GM23338 (cell line): ENCODE measurements around the gene TMEM63C. TPM values are rescaled to one million over a fixed set of nuclear protein-coding genes. Genes with fewer than 3 reads are reported as not detected.

ENCODE experiments used
- ATAC-seq: fragments of 200-7000 bp; cut with Tn5 transposase; 3 replicates; pipeline ENCODE4 v1.9.1; 2020
- DNase-seq: peaks from one replicate; pipeline ENCODE4 v3.0.0-alpha.2; 2015; ENCODE audit warnings: low spot score
- H2AFZ ChIP-seq: fragments of 200-600 bp; sonication (generic); 2 replicates; pipeline ENCODE4 v1.8.0; 2016; ENCODE audit warnings: antibody characterized with exemption, mild to moderate bottlenecking, moderate library complexity
- H3F3A ChIP-seq: fragments of 200-600 bp; sonication (generic); replicated peaks from 2 replicates; pipeline ENCODE4 v1.8.0; 2017; ENCODE audit warnings: antibody characterized with exemption, mixed run types, low read depth
- H3K27ac ChIP-seq: fragments of 200-600 bp; sonication (generic); 2 replicates; pipeline ENCODE4 v1.6.1; 2016; ENCODE audit warnings: low read depth
- H3K27me3 ChIP-seq: fragments of 200-600 bp; sonication (generic); 2 replicates; pipeline ENCODE4 v1.8.0; 2016; ENCODE audit warnings: mild to moderate bottlenecking, mixed run types, moderate library complexity; ENCODE audit not compliant: insufficient read depth
- H3K36me3 ChIP-seq: fragments of 200-600 bp; sonication (generic); 2 replicates; pipeline ENCODE4 v1.8.0; 2016; ENCODE audit warnings: mild to moderate bottlenecking; ENCODE audit not compliant: insufficient read depth
- H3K4me1 ChIP-seq: fragments of 200-600 bp; sonication (generic); 2 replicates; pipeline ENCODE4 v1.8.0; 2016; ENCODE audit warnings: mild to moderate bottlenecking, moderate library complexity; ENCODE audit not compliant: insufficient read depth
- H3K4me2 ChIP-seq: fragments of 200-600 bp; sonication (generic); 2 replicates; pipeline ENCODE4 v1.7.1; 2017; ENCODE audit warnings: mixed run types
- H3K4me3 ChIP-seq: fragments of 200-600 bp; sonication (generic); 2 replicates; pipeline ENCODE4 v1.6.1; 2016; ENCODE audit warnings: mixed run types
- H3K79me2 ChIP-seq: fragments of 200-600 bp; sonication (generic); replicated peaks from 2 replicates; pipeline ENCODE4 v1.8.0; 2017; ENCODE audit warnings: mild to moderate bottlenecking; ENCODE audit not compliant: insufficient read depth
- H3K9me2 ChIP-seq: fragments of 200-600 bp; sonication (generic); 2 replicates; pipeline ENCODE4 v1.8.0; 2017; ENCODE audit not compliant: insufficient read depth
- H4K20me1 ChIP-seq: fragments of 200-600 bp; sonication (generic); replicated peaks from 2 replicates; pipeline ENCODE4 v1.8.0; 2017; ENCODE audit warnings: mild to moderate bottlenecking; ENCODE audit not compliant: insufficient read depth
- H3K27ac Mint-ChIP-seq: 2 replicates; pipeline ENCODE4 v1.8.0; 2020; ENCODE audit warnings: inconsistent platforms, mild to moderate bottlenecking, moderate library complexity, mixed read lengths
- H3K27me3 Mint-ChIP-seq: 3 replicates; pipeline ENCODE4 v1.8.0; 2022; ENCODE audit warnings: low read depth, mild to moderate bottlenecking, moderate library complexity, mixed read lengths, inconsistent platforms; ENCODE audit not compliant: insufficient read depth, poor library complexity
- H3K36me3 Mint-ChIP-seq: 3 replicates; pipeline ENCODE4 v1.8.0; 2021; ENCODE audit warnings: low read depth, mild to moderate bottlenecking, inconsistent platforms, moderate library complexity, mixed read lengths
- H3K4me1 Mint-ChIP-seq: 3 replicates; pipeline ENCODE4 v1.8.0; 2020; ENCODE audit warnings: mild to moderate bottlenecking, inconsistent platforms, mixed read lengths
- H3K4me3 Mint-ChIP-seq: 3 replicates; pipeline ENCODE4 v1.8.0; 2021; ENCODE audit warnings: moderate library complexity, mild to moderate bottlenecking, inconsistent platforms, mixed read lengths
- H3K9me3 Mint-ChIP-seq: 3 replicates; pipeline ENCODE4 v1.8.0; 2020; ENCODE audit warnings: moderate library complexity, mild to moderate bottlenecking, inconsistent platforms, mixed read lengths
- CREB1 ChIP-seq: fragments of 250-450 bp; sonication (Bioruptor Pico); IDR thresholded peaks from 2 replicates; pipeline ENCODE4 v1.5.0; 2020; ENCODE audit warnings: low read depth, mild to moderate bottlenecking, moderate library complexity
- EZH2 ChIP-seq: fragments of 200-600 bp; sonication (generic); IDR thresholded peaks from one replicate; pipeline ENCODE4 v1.8.0; 2017; ENCODE audit warnings: antibody characterized with exemption, mild to moderate bottlenecking, low read depth; ENCODE audit not compliant: unreplicated experiment
- EZH2phosphoT487 ChIP-seq: fragments of 200-600 bp; sonication (generic); IDR thresholded peaks from one replicate; pipeline ENCODE4 v1.8.1; 2018; ENCODE audit warnings: antibody characterized with exemption; ENCODE audit not compliant: unreplicated experiment
- JUNB ChIP-seq: IDR thresholded peaks from one replicate; pipeline ENCODE4 v1.6.1; 2016; ENCODE audit warnings: antibody characterized with exemption; ENCODE audit not compliant: unreplicated experiment
- NANOG ChIP-seq: IDR thresholded peaks from 2 replicates; pipeline ENCODE4 v1.6.1; 2016; ENCODE audit warnings: antibody characterized with exemption, borderline replicate concordance
- STAT1 ChIP-seq: IDR thresholded peaks from one replicate; pipeline ENCODE4 v1.6.1; 2016; ENCODE audit warnings: antibody characterized with exemption; ENCODE audit not compliant: unreplicated experiment
- ZNF114 ChIP-seq: fragments of 250-450 bp; sonication (Bioruptor Pico); IDR thresholded peaks from 2 replicates; pipeline ENCODE4 v1.5.0; 2020; ENCODE audit warnings: mild to moderate bottlenecking, moderate library complexity
- polyA plus RNA-seq: library from polyadenylated mRNA; unstranded; fragments of >200 nt; fragmentation: Nextera tagmentation; extraction: Ambion mirVana; gene quantifications from 2 replicates; pipeline ENCODE4 v1.2.1, GENCODE V29; 2016
- total RNA-seq: library from RNA; depleted of rRNA; stranded (reverse); fragments of >200 nt; shearing (Covaris generic); gene quantifications from 2 replicates; pipeline ENCODE4 v1.2.3, GENCODE V29; 2014
- TF ChIP-seq, protein P1 (sequence below): IDR thresholded peaks from one replicate; pipeline ENCODE4 v1.6.1; 2018; ENCODE audit warnings: antibody characterized with exemption; ENCODE audit not compliant: unreplicated experiment
- TF ChIP-seq, protein P2 (sequence below), 2 experiments: fragments of 200-600 bp in 1 of 2; sonication (generic) in 1 of 2; conservative IDR thresholded peaks; 2 replicates each; pipeline versions ENCODE4 v1.5.1 to v1.6.1; 2016 to 2017; ENCODE audit warnings: antibody characterized with exemption in 2 of 2, low read depth in 2 of 2, mild to moderate bottlenecking in 2 of 2, moderate library complexity in 1 of 2
- TF ChIP-seq, protein P3 (sequence below): fragments of 250-450 bp; sonication (Bioruptor Pico); IDR thresholded peaks from 2 replicates; pipeline ENCODE4 v1.5.0; 2020; ENCODE audit warnings: mild to moderate bottlenecking, moderate library complexity

The TMEM63C gene
- total and polyA plus RNA-seq, 2 experiments from 2014 or later, result 2.1 to 6.3 TPM

DNA sequence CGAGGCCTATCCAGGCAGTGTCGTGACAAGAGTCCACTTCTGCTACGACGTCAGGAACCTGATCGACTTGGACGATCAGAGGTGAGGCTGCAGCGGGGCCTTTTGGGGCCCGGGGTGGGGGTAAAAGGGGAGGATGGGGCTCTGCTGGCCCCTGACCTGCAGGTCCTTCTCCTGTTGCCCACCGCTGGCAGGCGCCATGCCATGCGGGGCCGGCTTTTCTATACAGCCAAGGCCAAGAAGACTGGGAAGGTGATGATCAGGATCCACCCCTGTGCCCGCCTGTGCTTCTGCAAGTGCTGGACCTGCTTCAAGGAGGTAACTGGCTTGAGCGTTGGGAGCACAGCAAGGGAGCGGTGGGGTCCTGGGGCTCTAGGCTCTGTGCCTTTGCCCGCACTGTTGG lies 57.8 kb downstream of the TMEM63C start:
- Histone ChIP-seq H3F3A (no peaks in the 10 kb centered on the region), H3K4me1 (no peaks in the 10 kb centered on the region), H3K27me3 (no peaks in the 10 kb centered on the region), H3K27ac (no peak overlapping the region), H3K4me3 (no peak overlapping the region), H3K4me2 (no peak overlapping the region), H3K79me2 (no peaks in the 10 kb centered on the region), H4K20me1 (no peaks in the 10 kb centered on the region), H3K36me3 (no peaks in the 10 kb centered on the region), H3K9me2 (no peaks in the 10 kb centered on the region), H2AFZ (no peak overlapping the region)
- Mint-ChIP-seq H3K27ac (no peak overlapping the region), H3K9me3 (no peaks in the 10 kb centered on the region), H3K4me3 (no peak overlapping the region), H3K4me1 (no peaks in the 10 kb centered on the region), H3K27me3 (peaks cover 8% of the 10 kb centered on the region), H3K36me3 (no peaks in the 10 kb centered on the region)
- no peak for ATAC-seq
- no peak for TF ChIP-seq EZH2phosphoT487
- TF ChIP-seq, protein P1, sequence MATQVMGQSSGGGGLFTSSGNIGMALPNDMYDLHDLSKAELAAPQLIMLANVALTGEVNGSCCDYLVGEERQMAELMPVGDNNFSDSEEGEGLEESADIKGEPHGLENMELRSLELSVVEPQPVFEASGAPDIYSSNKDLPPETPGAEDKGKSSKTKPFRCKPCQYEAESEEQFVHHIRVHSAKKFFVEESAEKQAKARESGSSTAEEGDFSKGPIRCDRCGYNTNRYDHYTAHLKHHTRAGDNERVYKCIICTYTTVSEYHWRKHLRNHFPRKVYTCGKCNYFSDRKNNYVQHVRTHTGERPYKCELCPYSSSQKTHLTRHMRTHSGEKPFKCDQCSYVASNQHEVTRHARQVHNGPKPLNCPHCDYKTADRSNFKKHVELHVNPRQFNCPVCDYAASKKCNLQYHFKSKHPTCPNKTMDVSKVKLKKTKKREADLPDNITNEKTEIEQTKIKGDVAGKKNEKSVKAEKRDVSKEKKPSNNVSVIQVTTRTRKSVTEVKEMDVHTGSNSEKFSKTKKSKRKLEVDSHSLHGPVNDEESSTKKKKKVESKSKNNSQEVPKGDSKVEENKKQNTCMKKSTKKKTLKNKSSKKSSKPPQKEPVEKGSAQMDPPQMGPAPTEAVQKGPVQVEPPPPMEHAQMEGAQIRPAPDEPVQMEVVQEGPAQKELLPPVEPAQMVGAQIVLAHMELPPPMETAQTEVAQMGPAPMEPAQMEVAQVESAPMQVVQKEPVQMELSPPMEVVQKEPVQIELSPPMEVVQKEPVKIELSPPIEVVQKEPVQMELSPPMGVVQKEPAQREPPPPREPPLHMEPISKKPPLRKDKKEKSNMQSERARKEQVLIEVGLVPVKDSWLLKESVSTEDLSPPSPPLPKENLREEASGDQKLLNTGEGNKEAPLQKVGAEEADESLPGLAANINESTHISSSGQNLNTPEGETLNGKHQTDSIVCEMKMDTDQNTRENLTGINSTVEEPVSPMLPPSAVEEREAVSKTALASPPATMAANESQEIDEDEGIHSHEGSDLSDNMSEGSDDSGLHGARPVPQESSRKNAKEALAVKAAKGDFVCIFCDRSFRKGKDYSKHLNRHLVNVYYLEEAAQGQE, result no peak
- no peak for TF ChIP-seq CREB1 (CRISPR knock-in tag)
- TF ChIP-seq ZNF114 (CRISPR knock-in tag), result no peak
- no peak for TF ChIP-seq EZH2
- DNase-seq, result no peak

DNA sequence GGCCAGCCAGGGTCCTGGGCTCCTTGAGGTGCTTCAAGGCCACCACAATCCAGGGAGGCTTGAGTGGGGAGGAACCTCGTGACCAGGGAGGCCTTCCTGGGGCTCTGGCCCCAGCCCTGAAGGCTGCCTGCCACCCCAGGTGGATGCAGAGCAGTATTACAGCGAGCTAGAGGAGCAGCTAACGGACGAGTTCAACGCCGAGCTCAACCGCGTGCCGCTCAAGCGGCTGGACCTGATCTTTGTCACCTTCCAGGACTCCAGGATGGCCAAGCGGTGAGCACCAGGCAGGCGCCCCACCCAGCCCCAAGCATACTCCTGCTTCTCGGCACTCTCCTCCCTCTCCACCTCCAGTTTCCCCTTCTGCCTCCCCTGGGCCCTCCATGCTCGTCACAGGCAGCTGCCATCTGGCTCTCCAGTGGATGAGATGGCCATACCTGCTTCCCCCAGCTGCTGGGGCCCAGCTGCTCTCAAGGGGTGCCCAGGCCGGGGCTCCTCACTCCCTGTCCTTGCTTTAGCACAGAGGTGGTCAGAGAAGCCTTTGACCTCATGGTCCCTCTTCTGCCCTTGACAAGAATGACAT lies 58.8 kb downstream of the TMEM63C start:
- no peaks in the 10 kb centered on the region for H3K9me2 ChIP-seq
- no peaks in the 10 kb centered on the region for H3K36me3 ChIP-seq
- H3K4me3 ChIP-seq, result no peak overlapping the region
- no peaks in the 10 kb centered on the region for H3F3A ChIP-seq
- H3K27me3 ChIP-seq, result no peaks in the 10 kb centered on the region
- H2AFZ ChIP-seq, result no peak overlapping the region
- Mint-ChIP-seq H3K9me3 (no peaks in the 10 kb centered on the region), H3K4me1 (no peaks in the 10 kb centered on the region), H3K4me3 (no peak overlapping the region), H3K27ac (no peak overlapping the region), H3K27me3 (peaks cover 10% of the 10 kb centered on the region), H3K36me3 (no peaks in the 10 kb centered on the region)
- no peaks in the 10 kb centered on the region for H4K20me1 ChIP-seq
- ATAC-seq, result peak; percentile 63
- H3K79me2 ChIP-seq, result no peaks in the 10 kb centered on the region
- H3K4me1 ChIP-seq, result no peaks in the 10 kb centered on the region
- no peak for DNase-seq
- no peak overlapping the region for H3K27ac ChIP-seq
- no peak overlapping the region for H3K4me2 ChIP-seq
- TF ChIP-seq JUNB (no peak), EZH2 (no peak), EZH2phosphoT487 (no peak), NANOG (no peak), STAT1 (no peak)
- TF ChIP-seq, protein P2, sequence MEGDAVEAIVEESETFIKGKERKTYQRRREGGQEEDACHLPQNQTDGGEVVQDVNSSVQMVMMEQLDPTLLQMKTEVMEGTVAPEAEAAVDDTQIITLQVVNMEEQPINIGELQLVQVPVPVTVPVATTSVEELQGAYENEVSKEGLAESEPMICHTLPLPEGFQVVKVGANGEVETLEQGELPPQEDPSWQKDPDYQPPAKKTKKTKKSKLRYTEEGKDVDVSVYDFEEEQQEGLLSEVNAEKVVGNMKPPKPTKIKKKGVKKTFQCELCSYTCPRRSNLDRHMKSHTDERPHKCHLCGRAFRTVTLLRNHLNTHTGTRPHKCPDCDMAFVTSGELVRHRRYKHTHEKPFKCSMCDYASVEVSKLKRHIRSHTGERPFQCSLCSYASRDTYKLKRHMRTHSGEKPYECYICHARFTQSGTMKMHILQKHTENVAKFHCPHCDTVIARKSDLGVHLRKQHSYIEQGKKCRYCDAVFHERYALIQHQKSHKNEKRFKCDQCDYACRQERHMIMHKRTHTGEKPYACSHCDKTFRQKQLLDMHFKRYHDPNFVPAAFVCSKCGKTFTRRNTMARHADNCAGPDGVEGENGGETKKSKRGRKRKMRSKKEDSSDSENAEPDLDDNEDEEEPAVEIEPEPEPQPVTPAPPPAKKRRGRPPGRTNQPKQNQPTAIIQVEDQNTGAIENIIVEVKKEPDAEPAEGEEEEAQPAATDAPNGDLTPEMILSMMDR (conservative IDR thresholded peaks at IDR 0.05; ENCODE audit: low read depth in 2 of 2), result no peak
- TF ChIP-seq, protein P3, sequence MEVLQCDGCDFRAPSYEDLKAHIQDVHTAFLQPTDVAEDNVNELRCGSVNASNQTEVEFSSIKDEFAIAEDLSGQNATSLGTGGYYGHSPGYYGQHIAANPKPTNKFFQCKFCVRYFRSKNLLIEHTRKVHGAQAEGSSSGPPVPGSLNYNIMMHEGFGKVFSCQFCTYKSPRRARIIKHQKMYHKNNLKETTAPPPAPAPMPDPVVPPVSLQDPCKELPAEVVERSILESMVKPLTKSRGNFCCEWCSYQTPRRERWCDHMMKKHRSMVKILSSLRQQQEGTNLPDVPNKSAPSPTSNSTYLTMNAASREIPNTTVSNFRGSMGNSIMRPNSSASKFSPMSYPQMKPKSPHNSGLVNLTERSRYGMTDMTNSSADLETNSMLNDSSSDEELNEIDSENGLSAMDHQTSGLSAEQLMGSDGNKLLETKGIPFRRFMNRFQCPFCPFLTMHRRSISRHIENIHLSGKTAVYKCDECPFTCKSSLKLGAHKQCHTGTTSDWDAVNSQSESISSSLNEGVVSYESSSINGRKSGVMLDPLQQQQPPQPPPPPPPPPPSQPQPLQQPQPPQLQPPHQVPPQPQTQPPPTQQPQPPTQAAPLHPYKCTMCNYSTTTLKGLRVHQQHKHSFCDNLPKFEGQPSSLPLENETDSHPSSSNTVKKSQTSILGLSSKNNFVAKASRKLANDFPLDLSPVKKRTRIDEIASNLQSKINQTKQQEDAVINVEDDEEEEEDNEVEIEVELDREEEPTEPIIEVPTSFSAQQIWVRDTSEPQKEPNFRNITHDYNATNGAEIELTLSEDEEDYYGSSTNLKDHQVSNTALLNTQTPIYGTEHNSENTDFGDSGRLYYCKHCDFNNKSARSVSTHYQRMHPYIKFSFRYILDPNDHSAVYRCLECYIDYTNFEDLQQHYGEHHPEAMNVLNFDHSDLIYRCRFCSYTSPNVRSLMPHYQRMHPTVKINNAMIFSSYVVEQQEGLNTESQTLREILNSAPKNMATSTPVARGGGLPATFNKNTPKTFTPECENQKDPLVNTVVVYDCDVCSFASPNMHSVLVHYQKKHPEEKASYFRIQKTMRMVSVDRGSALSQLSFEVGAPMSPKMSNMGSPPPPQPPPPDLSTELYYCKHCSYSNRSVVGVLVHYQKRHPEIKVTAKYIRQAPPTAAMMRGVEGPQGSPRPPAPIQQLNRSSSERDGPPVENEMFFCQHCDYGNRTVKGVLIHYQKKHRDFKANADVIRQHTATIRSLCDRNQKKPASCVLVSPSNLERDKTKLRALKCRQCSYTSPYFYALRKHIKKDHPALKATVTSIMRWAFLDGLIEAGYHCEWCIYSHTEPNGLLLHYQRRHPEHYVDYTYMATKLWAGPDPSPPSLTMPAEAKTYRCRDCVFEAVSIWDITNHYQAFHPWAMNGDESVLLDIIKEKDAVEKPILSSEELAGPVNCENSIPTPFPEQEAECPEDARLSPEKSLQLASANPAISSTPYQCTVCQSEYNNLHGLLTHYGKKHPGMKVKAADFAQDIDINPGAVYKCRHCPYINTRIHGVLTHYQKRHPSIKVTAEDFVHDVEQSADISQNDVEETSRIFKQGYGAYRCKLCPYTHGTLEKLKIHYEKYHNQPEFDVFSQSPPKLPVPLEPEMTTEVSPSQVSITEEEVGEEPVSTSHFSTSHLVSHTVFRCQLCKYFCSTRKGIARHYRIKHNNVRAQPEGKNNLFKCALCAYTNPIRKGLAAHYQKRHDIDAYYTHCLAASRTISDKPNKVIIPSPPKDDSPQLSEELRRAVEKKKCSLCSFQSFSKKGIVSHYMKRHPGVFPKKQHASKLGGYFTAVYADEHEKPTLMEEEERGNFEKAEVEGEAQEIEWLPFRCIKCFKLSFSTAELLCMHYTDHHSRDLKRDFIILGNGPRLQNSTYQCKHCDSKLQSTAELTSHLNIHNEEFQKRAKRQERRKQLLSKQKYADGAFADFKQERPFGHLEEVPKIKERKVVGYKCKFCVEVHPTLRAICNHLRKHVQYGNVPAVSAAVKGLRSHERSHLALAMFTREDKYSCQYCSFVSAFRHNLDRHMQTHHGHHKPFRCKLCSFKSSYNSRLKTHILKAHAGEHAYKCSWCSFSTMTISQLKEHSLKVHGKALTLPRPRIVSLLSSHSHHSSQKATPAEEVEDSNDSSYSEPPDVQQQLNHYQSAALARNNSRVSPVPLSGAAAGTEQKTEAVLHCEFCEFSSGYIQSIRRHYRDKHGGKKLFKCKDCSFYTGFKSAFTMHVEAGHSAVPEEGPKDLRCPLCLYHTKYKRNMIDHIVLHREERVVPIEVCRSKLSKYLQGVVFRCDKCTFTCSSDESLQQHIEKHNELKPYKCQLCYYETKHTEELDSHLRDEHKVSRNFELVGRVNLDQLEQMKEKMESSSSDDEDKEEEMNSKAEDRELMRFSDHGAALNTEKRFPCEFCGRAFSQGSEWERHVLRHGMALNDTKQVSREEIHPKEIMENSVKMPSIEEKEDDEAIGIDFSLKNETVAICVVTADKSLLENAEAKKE (CRISPR knock-in tag), result no peak
